Measurements from ENCODE around the gene GPR107. TPM values are rescaled to one million over a fixed set of nuclear protein-coding genes. Genes with fewer than 3 reads are reported as not detected.

Gene GPR107
- total and polyA plus RNA-seq, 2 experiments from 2014 or later = 8.0 to 18.9 TPM

DNA sequence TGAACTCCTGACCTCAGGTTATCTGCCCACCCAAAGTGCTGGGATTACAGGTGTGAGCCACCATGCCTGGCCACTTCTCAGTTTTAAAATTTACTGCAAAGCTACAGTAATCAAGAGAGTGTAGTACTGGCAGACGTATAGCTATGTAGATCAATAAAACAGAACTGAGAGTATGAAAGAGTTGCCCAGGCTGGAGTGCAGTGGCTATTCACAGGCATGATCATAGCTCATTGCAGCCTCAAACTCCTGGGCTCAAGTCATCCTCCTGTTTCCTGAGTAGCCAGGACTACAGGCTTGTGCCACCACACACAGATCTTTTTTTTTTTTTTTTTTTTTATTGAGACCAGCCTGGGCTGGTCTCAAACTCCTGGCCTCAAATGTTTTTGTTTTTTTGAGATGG lies 92.0 kb downstream of the GPR107 start:
- TF ChIP-seq EZH2phosphoT487 (IDR thresholded peaks at IDR 0.05; ENCODE audit: insufficient read depth, low read depth) (no peak), EZH2 (IDR thresholded peaks at IDR 0.05; ENCODE audit: insufficient read depth, poor library complexity, severe bottlenecking) (no peak)
- Histone ChIP-seq H3K27me3 (replicated peaks; ENCODE audit: insufficient read depth) (no peaks in the 10 kb centered on the region), H3K79me2 (ENCODE audit: insufficient read depth) (no peaks in the 10 kb centered on the region), H3F3A (ENCODE audit: insufficient read depth) (peaks cover 12% of the 10 kb centered on the region), H2AFZ (no peak overlapping the region), H3K4me1 (ENCODE audit: insufficient read depth) (peaks cover 8% of the 10 kb centered on the region; the same call in 1 of the 2 replicates), H3K4me3 (no peak overlapping the region), H3K9me3 (ENCODE audit: low read depth) (no peaks in the 10 kb centered on the region), H3K27ac (no peak overlapping the region), H3K36me3 (ENCODE audit: low read depth) (no peaks in the 10 kb centered on the region), H4K20me1 (ENCODE audit: insufficient read depth) (no peaks in the 10 kb centered on the region), H3K9me2 (ENCODE audit: insufficient read depth) (no peaks in the 10 kb centered on the region), H3K9ac (no peak overlapping the region), H3K4me2 (ENCODE audit: unreplicated experiment) (no peak overlapping the region)
- WGBS, 2 experiments (ENCODE audit: low coverage in 1 of 2, low lambda C conversion rate in 2 of 2, missing lambda C conversion rate in 2 of 2) = 95 to 96% methylated on average over 1 of the region's 1 CpG
- DNase-seq = no peak
- in situ Hi-C loops (cut with MboI) = no loop called here

DNA sequence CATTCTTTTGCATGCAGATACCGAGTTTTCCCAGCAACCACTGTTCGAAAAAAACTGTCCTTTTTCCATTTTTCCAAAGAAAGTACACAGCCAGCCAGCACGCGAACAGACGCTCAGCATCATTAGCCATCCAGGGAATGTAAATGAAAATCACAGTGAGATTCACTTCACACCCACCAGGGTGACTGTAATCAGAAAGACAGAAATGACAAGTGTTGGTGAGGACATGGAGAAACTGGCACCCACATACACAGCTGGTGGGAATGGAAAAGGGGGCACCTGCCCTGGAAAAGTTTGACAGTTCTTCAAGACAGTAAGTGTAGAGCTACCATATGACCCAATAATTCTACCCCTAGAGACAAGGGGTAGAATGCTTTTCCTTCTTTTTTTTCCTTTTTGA lies 93.5 kb downstream of the GPR107 start:
- in situ Hi-C loops (cut with MboI) = no loop called here
- H3K9me3 ChIP-seq (ENCODE audit: low read depth) = no peaks in the 10 kb centered on the region
- no peak overlapping the region for H3K27ac ChIP-seq
- H4K20me1 ChIP-seq (ENCODE audit: insufficient read depth) = no peaks in the 10 kb centered on the region
- H3F3A ChIP-seq (ENCODE audit: insufficient read depth) = peaks cover 8% of the 10 kb centered on the region; the same call in 1 of the 2 replicates
- no peak for DNase-seq
- H2AFZ ChIP-seq = no peak overlapping the region
- TF ChIP-seq EZH2phosphoT487 (IDR thresholded peaks at IDR 0.05; ENCODE audit: insufficient read depth, low read depth) (no peak), EZH2 (IDR thresholded peaks at IDR 0.05; ENCODE audit: insufficient read depth, poor library complexity, severe bottlenecking) (no peak)
- H3K4me3 ChIP-seq = no peak overlapping the region
- no peak overlapping the region for H3K4me2 ChIP-seq (ENCODE audit: unreplicated experiment)
- no peaks in the 10 kb centered on the region for H3K27me3 ChIP-seq (replicated peaks; ENCODE audit: insufficient read depth)
- H3K9ac ChIP-seq = no peak overlapping the region
- H3K9me2 ChIP-seq (ENCODE audit: insufficient read depth) = no peaks in the 10 kb centered on the region
- no peaks in the 10 kb centered on the region for H3K79me2 ChIP-seq (ENCODE audit: insufficient read depth)
- H3K36me3 ChIP-seq (ENCODE audit: low read depth) = no peaks in the 10 kb centered on the region
- 89 to 94% methylated on average over 5 of the region's 5 CpGs for WGBS, 2 experiments (ENCODE audit: low coverage in 1 of 2, low lambda C conversion rate in 2 of 2, missing lambda C conversion rate in 2 of 2)
- H3K4me1 ChIP-seq (ENCODE audit: insufficient read depth) = peaks cover 11% of the 10 kb centered on the region; the same call in 1 of the 2 replicates

DNA sequence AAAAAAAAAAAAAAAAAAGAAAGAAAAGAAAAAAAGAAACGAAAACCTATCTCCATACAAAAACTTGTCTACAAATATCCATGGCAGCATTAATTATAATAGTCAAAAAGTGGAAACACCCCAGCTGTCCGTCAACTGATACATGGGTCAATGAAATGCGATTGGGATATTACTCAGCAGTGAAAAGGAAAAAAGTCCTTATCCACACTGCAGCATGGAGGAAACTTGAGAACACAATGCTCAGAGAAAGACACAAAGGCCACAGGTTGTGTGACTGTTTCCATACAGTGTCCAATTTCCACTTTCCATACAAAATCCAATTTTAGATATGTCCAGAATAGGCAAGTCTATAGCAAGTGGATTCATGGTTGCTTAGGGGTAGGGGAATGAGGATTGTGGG lies 94.2 kb downstream of the GPR107 start:
- Histone ChIP-seq H4K20me1 (ENCODE audit: insufficient read depth) (no peaks in the 10 kb centered on the region), H3K9me3 (ENCODE audit: low read depth) (no peaks in the 10 kb centered on the region), H2AFZ (no peak overlapping the region), H3K36me3 (ENCODE audit: low read depth) (no peaks in the 10 kb centered on the region), H3K4me1 (ENCODE audit: insufficient read depth) (peaks cover 11% of the 10 kb centered on the region; the same call in 1 of the 2 replicates), H3F3A (ENCODE audit: insufficient read depth) (peaks cover 8% of the 10 kb centered on the region; the same call in 1 of the 2 replicates), H3K27ac (no peak overlapping the region), H3K4me2 (ENCODE audit: unreplicated experiment) (no peak overlapping the region), H3K79me2 (ENCODE audit: insufficient read depth) (no peaks in the 10 kb centered on the region), H3K9me2 (ENCODE audit: insufficient read depth) (no peaks in the 10 kb centered on the region), H3K4me3 (no peak overlapping the region), H3K27me3 (replicated peaks; ENCODE audit: insufficient read depth) (no peaks in the 10 kb centered on the region), H3K9ac (no peak overlapping the region)
- DNase-seq = no peak
- TF ChIP-seq EZH2phosphoT487 (IDR thresholded peaks at IDR 0.05; ENCODE audit: insufficient read depth, low read depth) = no peak
- no peak for TF ChIP-seq EZH2 (IDR thresholded peaks at IDR 0.05; ENCODE audit: insufficient read depth, poor library complexity, severe bottlenecking)
- WGBS, 2 experiments (ENCODE audit: low coverage in 1 of 2, low lambda C conversion rate in 2 of 2, missing lambda C conversion rate in 2 of 2) = 95 to 99% methylated on average over 3 of the region's 3 CpGs
- in situ Hi-C loops (cut with MboI) = no loop called here

DNA sequence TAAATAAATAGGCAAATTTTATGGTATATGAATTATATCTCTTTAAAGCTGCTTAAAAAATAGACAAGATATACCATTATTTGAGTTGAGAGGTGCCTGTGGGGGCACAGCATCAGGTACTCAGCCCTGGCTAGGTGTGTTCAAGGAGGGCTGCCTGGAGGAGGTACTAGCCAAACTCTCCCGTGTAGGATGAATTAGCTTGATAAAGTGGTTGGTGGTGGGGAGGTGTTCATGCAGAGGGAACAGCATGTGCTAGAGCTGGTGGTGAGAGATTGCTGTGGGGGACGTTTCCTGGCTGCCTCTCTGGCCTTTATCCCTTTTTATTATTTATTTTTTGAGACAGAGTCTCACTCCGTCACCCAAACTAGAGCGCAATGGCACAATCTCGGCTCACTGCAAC lies 95.3 kb downstream of the GPR107 start:
- H3K4me3 ChIP-seq = no peak overlapping the region
- TF ChIP-seq EZH2phosphoT487 (IDR thresholded peaks at IDR 0.05; ENCODE audit: insufficient read depth, low read depth) (no peak), EZH2 (IDR thresholded peaks at IDR 0.05; ENCODE audit: insufficient read depth, poor library complexity, severe bottlenecking) (no peak)
- H3K9me3 ChIP-seq (ENCODE audit: low read depth) = no peaks in the 10 kb centered on the region
- H3K79me2 ChIP-seq (ENCODE audit: insufficient read depth) = no peaks in the 10 kb centered on the region
- peaks cover 8% of the 10 kb centered on the region; the same call in 1 of the 2 replicates for H3K4me1 ChIP-seq (ENCODE audit: insufficient read depth)
- in situ Hi-C loops (cut with MboI) = no loop called here
- no peaks in the 10 kb centered on the region for H3K36me3 ChIP-seq (ENCODE audit: low read depth)
- peaks cover 8% of the 10 kb centered on the region; the same call in 1 of the 2 replicates for H3F3A ChIP-seq (ENCODE audit: insufficient read depth)
- no peak overlapping the region for H3K9ac ChIP-seq
- no peak overlapping the region for H3K4me2 ChIP-seq (ENCODE audit: unreplicated experiment)
- H2AFZ ChIP-seq = no peak overlapping the region
- DNase-seq = no peak
- H3K27ac ChIP-seq = no peak overlapping the region
- 87 to 89% methylated on average over 5 of the region's 5 CpGs for WGBS, 2 experiments (ENCODE audit: low coverage in 1 of 2, low lambda C conversion rate in 2 of 2, missing lambda C conversion rate in 2 of 2)
- no peaks in the 10 kb centered on the region for H4K20me1 ChIP-seq (ENCODE audit: insufficient read depth)
- H3K9me2 ChIP-seq (ENCODE audit: insufficient read depth) = no peaks in the 10 kb centered on the region
- H3K27me3 ChIP-seq (replicated peaks; ENCODE audit: insufficient read depth) = no peaks in the 10 kb centered on the region

Measured in GM23248 (cell line).